Smooth muscle cell (in vitro differentiated cells): ENCODE data around the gene GLYATL1B. TPM values are rescaled to one million over a fixed set of nuclear protein-coding genes. Genes with fewer than 3 reads are reported as not detected.

Source experiments
- DNase-seq: peaks from one replicate; lab custom pipeline; 2025; ENCODE audit not compliant: unreplicated experiment; lab: John Stamatoyannopoulos, UW
- H2AFZ ChIP-seq: fragments of 200-600 bp; sonication (generic); 2 replicates; pipeline ENCODE4 v1.6.0; 2016; ENCODE audit warnings: antibody characterized with exemption, low read depth, mild to moderate bottlenecking
- H3F3A ChIP-seq: fragments of 200-600 bp; sonication (generic); 2 replicates; pipeline ENCODE4 v1.6.0; 2017; ENCODE audit warnings: antibody characterized with exemption, low read depth
- H3K27ac ChIP-seq: fragments of 200-600 bp; sonication (generic); 2 replicates; pipeline ENCODE4 v1.5.1; 2016; ENCODE audit warnings: low read depth, mild to moderate bottlenecking
- H3K27me3 ChIP-seq: fragments of 200-600 bp; sonication (generic); 2 replicates; pipeline ENCODE4 v1.6.1; 2016; ENCODE audit warnings: low read depth, mild to moderate bottlenecking
- H3K36me3 ChIP-seq: fragments of 200-600 bp; sonication (generic); 2 replicates; pipeline ENCODE4 v1.5.1; 2016; ENCODE audit warnings: low read depth
- H3K4me1 ChIP-seq: fragments of 200-600 bp; sonication (generic); 2 replicates; pipeline ENCODE4 v1.5.1; 2016; ENCODE audit warnings: low read depth
- H3K4me2 ChIP-seq: fragments of 200-600 bp; sonication (generic); 2 replicates; pipeline ENCODE4 v1.6.0; 2016; ENCODE audit warnings: mild to moderate bottlenecking
- H3K4me3 ChIP-seq: fragments of 200-600 bp; sonication (generic); 2 replicates; pipeline ENCODE4 v1.5.1; 2016; ENCODE audit warnings: mild to moderate bottlenecking
- H3K79me2 ChIP-seq: fragments of 200-600 bp; sonication (generic); 2 replicates; pipeline ENCODE4 v1.6.0; 2016; ENCODE audit warnings: low read depth, mild to moderate bottlenecking
- H3K9ac ChIP-seq: fragments of 200-600 bp; sonication (generic); 2 replicates; pipeline ENCODE4 v1.6.0; 2016; ENCODE audit warnings: low read depth
- H3K9me3 ChIP-seq: fragments of 200-600 bp; sonication (generic); replicated peaks from 2 replicates; pipeline ENCODE4 v1.5.1; 2016; ENCODE audit warnings: low read depth
- H4K20me1 ChIP-seq: fragments of 200-600 bp; sonication (generic); 2 replicates; pipeline ENCODE4 v1.6.0; 2016; ENCODE audit warnings: low read depth
- WGBS: methylation state at CpG from one replicate; pipeline ENCODE4 v1.1.7; 2016; ENCODE audit warnings: low lambda C conversion rate; 5-methylcytosine and 5-hydroxymethylcytosine counted together
- polyA plus RNA-seq: library from polyadenylated mRNA; unstranded; fragments of >200 nt; fragmentation: Nextera tagmentation; extraction: Ambion mirVana; gene quantifications from 2 replicates; pipeline ENCODE4 v1.2.1, GENCODE V29; 2016
- total RNA-seq: library from RNA; depleted of rRNA; stranded (reverse); fragments of >200 nt; gene quantifications from 2 replicates; pipeline ENCODE4 v1.2.3, GENCODE V29; 2014
- TF ChIP-seq, protein P1 (sequence below): fragments of 200-600 bp; sonication (generic); IDR thresholded peaks from 2 replicates; pipeline ENCODE4 v1.5.1; 2017; ENCODE audit warnings: borderline replicate concordance, mild to moderate bottlenecking, antibody characterized with exemption; ENCODE audit not compliant: insufficient read depth, poor library complexity, severe bottlenecking

The GLYATL1B gene
- total and polyA plus RNA-seq, 2 experiments from 2014 or later: not detected

GRCh38 chr11:59142530-59143507 lies 56.7 kb downstream of the GLYATL1B start, which contains the start of gene FAM111A:
TSS of gene FAM111A (plus strand) at chr11:59142856. CDS start at chr11:59148873, 6,017 bp downstream.
- Histone ChIP-seq H3K9me3 (no peaks in the 10 kb centered on the region), H3K9ac (peak within 1 kb of the TSS; percentile 81), H3K4me1 (peaks cover 8% of the 10 kb centered on the region), H3K4me3 (peak within 1 kb of the TSS; percentile 82), H3K36me3 (no peaks in the 10 kb centered on the region), H4K20me1 (no peaks in the 10 kb centered on the region), H3F3A (peaks cover 4% of the 10 kb centered on the region), H3K79me2 (no peaks in the 10 kb centered on the region), H3K27me3 (no peaks in the 10 kb centered on the region), H2AFZ (peak within 1 kb of the TSS; percentile 94), H3K4me2 (peak within 1 kb of the TSS; percentile 88), H3K27ac (peak within 1 kb of the TSS; percentile 79)
- 4% methylated on average over 50 of the region's 50 CpGs for WGBS
- TF ChIP-seq, protein P1, sequence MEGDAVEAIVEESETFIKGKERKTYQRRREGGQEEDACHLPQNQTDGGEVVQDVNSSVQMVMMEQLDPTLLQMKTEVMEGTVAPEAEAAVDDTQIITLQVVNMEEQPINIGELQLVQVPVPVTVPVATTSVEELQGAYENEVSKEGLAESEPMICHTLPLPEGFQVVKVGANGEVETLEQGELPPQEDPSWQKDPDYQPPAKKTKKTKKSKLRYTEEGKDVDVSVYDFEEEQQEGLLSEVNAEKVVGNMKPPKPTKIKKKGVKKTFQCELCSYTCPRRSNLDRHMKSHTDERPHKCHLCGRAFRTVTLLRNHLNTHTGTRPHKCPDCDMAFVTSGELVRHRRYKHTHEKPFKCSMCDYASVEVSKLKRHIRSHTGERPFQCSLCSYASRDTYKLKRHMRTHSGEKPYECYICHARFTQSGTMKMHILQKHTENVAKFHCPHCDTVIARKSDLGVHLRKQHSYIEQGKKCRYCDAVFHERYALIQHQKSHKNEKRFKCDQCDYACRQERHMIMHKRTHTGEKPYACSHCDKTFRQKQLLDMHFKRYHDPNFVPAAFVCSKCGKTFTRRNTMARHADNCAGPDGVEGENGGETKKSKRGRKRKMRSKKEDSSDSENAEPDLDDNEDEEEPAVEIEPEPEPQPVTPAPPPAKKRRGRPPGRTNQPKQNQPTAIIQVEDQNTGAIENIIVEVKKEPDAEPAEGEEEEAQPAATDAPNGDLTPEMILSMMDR: peak; percentile 14
- DNase-seq: peak; percentile 59

GRCh38 chr11:59144096-59144495 lies 58.0 kb downstream of the GLYATL1B start:
- H3K4me1 ChIP-seq: peaks cover 8% of the 10 kb centered on the region
- H4K20me1 ChIP-seq: no peaks in the 10 kb centered on the region
- TF ChIP-seq, protein P1: no peak
- H3K27me3 ChIP-seq: no peaks in the 10 kb centered on the region
- 93% methylated on average over 1 of the region's 1 CpG for WGBS
- H3K4me3 ChIP-seq: peak overlapping the region; percentile 82
- H3K4me2 ChIP-seq: peak overlapping the region; percentile 88
- H3K9ac ChIP-seq: peak overlapping the region; percentile 30
- DNase-seq: no peak
- no peaks in the 10 kb centered on the region for H3K9me3 ChIP-seq
- H2AFZ ChIP-seq: peak overlapping the region; percentile 71
- H3K79me2 ChIP-seq: no peaks in the 10 kb centered on the region
- peak overlapping the region; percentile 79 for H3K27ac ChIP-seq
- peaks cover 4% of the 10 kb centered on the region for H3F3A ChIP-seq
- H3K36me3 ChIP-seq: no peaks in the 10 kb centered on the region

Other genes with a start within 250 kb of the GLYATL1B start
- gene GLYATL2, start 241.6 kb upstream of the GLYATL1B start, total RNA-seq: 0.27 and 1.6 TPM in 2 replicates
- gene GLYATL2, start 241.6 kb upstream of the GLYATL1B start, polyA plus RNA-seq: 0.09 TPM in 1 of 2 replicates, not detected in the other
- gene GLYATL1, start 146.8 kb upstream of the GLYATL1B start, total RNA-seq: not detected in 2 replicates
- gene GLYATL1, start 146.8 kb upstream of the GLYATL1B start, polyA plus RNA-seq: not detected in 2 replicates
- gene FAM111B, start 20.9 kb downstream of the GLYATL1B start, total RNA-seq: 6.5 and 7.1 TPM in 2 replicates
- gene FAM111B, start 20.9 kb downstream of the GLYATL1B start, polyA plus RNA-seq: 2.4 and 5.8 TPM in 2 replicates
- gene FAM111A, start 56.5 kb downstream of the GLYATL1B start, total RNA-seq: 14.3 and 36.8 TPM in 2 replicates
- gene FAM111A, start 56.5 kb downstream of the GLYATL1B start, polyA plus RNA-seq: 6.2 and 11.1 TPM in 2 replicates
- 13.0 and 14.2 TPM in 2 replicates for gene DTX4, start 85.8 kb downstream of the GLYATL1B start, total RNA-seq
- 10.2 and 14.1 TPM in 2 replicates for gene DTX4, start 85.8 kb downstream of the GLYATL1B start, polyA plus RNA-seq
- 0.13 TPM in 1 of 2 replicates, not detected in the other for gene MPEG1, start 126.6 kb downstream of the GLYATL1B start, total RNA-seq
- gene MPEG1, start 126.6 kb downstream of the GLYATL1B start, polyA plus RNA-seq: 0.07 TPM in 1 of 2 replicates, not detected in the other